B cell (primary cell): ENCODE results near the gene COL17A1.
A peak's percentile ranks its signal among the peaks of the same experiment; 100 is the strongest.

Experiments
- CTCF ChIP-seq: fragments of 200-600 bp; IDR thresholded peaks from one replicate; pipeline ENCODE4 v1.8.0; 2022; ENCODE audit warnings: antibody characterized with exemption, mild to moderate bottlenecking
- EZH2 ChIP-seq: IDR thresholded peaks from 2 replicates; pipeline ENCODE4 v1.6.1; 2012; ENCODE audit warnings: borderline replicate concordance, low read depth, mild to moderate bottlenecking, moderate library complexity, low read length; ENCODE audit not compliant: insufficient read depth, poor library complexity, severe bottlenecking

- peak; percentile 49 for TF ChIP-seq CTCF
- no peak for TF ChIP-seq EZH2
Observed at GRCh38 chr10:104080762-104081161, 4.9 kb downstream of the COL17A1 start.
